HS-5 (cell line): ENCODE measurements around the gene PAGR1.
"Not testable (repeated sequence)": the region's sequence is repeated elsewhere in the genome, so short reads cannot be mapped to it uniquely, and the experiment has no call there.

ENCODE experiments used
- DNase-seq: peaks from one replicate; pipeline ENCODE4 v3.0.0-alpha.2; 2012; ENCODE audit warnings: low read depth

The PAGR1 gene

DNA sequence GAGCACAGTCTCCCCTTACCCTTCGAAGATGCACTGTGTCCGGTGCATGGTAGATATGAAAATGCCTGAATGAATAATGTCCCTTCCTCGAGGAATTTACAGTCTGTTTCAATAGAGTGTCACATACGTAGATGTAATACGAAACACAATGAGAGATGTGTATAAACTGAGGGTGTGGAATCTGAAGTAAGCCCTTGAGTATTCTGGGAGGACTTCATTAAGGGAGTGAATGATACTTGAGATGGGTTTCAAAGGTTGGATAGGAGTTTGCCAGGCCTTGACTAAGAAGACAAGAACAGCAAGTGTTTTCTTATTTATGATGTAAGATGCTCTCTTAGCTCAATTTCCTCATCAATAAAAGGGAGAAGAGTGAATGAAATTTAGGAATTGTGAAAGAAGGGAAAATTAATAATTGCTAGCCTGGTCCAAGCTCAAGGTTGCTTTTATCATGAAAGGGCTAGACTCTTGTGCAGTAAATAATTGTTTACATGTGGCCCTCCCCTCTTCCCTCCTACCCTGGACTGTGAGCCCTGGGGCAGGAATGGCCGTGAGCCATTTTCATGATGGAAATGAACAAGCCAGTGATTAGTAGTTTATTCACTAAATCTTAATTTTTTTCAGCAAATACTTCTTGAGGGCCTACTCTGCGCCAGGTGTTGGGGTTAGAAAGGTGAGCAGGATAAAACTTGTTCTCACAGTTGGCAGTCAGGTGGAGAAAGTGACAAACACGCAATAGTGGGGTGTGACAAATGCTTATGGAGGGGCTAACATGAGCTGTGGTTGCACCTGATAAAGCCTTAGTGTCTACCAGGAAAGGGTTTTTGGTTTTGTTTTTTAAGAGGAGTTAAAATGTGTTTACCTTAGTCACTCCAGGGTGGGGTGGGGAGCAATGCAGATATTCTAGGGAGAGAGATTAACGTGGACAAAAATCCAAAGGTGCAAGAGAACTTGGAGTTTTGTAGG, 23.8 kb upstream of the PAGR1 start:
- DNase-seq: no peak

DNA sequence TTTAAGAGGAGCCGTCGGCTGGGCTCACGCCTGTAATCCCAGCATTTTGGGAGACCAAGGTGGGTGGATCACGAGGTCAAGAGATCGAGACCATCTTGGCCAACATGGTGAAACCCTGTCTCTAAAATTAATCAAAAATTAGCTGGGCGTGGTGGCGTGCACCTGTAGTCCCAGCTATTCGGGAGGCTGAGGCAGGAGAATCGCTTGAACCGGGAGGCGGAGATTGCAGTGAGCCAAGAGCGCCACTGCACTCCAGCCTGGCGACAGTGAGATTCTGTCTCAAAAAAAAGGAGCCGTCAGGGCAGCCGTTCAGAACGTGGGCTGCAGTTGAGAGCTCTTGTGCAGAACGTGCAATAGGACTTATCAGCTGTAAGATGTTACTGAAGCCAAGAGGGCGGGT, 22.8 kb upstream of the PAGR1 start:
- not testable (repeated sequence) for DNase-seq

- DNase-seq: no peak
These were observed 21.7 kb upstream of the PAGR1 start for GRCh38 chr16:29794231-29794710.

GRCh38 chr16:29802416-29802935, 13.5 kb upstream of the PAGR1 start:
- no peak for DNase-seq

DNA sequence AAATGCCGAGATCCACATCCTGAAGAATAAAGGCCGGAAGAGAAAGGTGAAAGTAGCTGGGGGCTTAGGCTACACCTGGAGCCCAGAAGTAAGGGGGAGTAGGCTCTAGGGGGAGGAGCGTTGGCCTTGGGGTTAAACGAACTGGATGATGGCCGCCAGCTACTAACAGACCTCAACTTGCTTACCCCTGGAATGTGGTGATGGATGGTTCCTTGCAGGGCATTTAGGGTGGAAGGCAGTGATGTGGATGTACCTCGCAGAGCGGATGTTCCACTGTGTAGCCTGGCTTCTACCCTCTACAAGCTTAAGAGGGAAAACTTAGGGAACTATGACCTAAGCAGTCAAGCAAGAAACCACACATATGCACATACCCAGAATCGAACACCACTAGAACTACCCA, 11.9 kb upstream of the PAGR1 start:
- no peak for DNase-seq

DNA sequence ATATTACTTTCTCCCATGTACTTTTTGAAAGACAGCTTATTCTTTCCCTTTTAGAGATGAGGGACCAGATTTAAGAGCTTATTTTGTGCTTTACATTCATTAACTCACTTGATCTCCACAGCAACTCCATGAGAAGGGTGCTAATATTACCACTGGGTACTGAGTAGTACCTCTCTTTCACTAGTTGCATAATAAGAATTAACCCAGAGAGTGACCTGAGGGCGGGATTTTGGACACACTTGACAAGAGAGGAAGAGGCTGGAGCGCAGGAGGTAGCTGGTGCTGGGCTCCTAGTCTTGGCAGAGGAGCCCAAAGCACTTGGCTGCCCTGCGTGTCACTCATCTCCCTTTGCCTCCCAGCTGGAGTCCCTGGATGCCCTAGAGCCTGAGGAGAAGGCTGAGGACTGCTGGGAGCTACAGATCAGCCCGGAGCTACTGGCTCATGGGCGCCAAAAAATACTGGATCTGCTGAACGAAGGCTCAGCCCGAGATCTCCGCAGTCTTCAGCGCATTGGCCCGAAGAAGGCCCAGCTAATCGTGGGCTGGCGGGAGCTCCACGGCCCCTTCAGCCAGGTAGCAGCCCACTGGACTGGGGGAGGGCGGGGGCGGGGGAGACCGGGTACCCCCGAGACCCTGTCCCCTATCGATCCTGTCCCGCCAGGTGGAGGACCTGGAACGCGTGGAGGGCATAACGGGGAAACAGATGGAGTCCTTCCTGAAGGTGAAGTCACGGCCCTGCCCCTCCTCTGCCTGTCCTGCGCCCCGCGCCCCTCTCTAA, 11.3 kb upstream of the PAGR1 start:
- no peak for DNase-seq

DNA sequence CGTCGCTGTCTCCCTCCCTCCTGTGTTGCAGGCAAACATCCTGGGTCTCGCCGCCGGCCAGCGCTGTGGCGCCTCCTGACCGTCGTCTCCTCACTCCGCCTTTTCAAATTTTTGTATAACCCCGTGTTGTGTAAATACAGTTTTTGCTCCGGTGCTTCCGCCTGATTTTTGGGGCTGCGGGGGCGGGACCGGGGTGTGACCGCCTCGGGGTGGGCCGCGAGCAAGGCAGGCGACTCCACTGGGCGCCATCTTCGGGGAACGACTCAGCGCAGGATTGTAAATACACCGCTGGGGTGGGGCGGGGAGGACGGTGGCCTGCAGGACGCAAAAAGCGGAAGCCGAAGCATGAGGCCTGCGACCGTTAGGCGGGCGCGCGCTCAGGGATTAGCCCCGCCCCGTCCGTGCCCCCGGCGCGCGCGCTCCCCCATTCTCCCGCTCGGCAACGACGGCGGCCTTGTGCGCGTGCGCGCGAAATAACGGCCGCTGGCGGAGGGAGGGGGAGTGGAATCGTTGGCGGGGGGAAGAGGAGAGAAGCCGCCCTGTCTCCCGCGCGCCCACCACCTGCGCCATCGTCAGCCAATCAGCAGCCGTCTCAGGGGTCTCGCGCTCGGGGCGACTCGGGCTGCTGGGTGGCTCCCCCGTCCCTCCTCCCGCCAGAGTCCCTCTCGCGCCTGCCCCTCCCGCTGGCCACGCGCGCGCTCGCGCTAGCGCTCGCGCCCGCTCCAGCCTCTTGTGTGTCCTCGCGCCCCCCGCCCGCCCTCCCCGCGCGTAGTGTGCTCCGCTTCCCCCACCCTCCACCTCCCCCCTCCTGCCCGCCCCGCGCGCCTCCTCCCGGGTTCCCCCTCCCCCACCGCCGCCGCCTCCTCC, 10.5 kb upstream of the PAGR1 start:
- DNase-seq: peak; percentile 86

DNA sequence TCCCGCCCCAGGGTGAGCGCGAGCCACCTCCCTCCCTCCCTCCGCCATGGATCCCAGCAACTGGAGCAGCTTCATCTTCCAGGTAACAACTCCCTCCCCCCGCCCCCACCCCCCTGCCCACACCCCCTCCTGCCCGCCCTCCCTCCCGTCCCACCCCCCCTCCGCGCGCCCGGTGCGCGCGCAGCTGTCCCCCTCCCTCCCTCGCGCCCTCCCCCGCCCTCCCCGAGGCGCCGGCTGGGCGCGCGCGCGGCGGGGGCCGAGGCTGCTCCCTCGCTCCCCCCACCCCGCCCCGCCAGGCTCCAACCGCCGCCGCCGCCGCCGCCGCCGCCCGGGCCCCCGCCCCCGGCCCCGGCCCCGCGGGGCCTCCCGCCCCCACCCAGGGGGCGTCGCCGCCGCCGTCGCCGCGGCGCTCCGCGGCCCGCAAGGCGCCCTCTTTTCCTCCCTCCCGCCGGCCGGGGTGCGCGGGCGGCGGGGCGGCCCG, 9.8 kb upstream of the PAGR1 start, which contains the start of gene MAZ:
MAZ (plus strand) TSS at position 431 of the 481 bp plus-strand sequence. CDS start 173 bp downstream, outside the sequence.
- DNase-seq: no peak

DNA sequence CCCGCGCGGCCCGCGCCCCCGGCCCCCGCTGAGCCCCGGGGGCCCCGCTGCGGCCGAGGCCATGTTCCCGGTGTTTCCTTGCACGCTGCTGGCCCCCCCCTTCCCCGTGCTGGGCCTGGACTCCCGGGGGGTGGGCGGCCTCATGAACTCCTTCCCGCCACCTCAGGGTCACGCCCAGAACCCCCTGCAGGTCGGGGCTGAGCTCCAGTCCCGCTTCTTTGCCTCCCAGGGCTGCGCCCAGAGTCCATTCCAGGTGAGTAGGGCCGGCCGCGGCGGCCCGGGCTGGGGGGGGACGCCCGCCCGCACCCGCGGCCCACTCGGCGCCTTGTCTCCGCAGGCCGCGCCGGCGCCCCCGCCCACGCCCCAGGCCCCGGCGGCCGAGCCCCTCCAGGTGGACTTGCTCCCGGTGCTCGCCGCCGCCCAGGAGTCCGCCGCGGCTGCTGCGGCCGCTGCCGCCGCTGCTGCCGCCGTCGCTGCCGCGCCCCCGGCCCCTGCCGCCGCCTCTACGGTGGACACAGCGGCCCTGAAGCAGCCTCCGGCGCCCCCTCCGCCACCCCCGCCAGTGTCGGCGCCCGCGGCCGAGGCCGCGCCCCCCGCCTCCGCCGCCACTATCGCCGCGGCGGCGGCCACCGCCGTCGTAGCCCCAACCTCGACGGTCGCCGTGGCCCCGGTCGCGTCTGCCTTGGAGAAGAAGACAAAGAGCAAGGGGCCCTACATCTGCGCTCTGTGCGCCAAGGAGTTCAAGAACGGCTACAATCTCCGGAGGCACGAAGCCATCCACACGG, 9.1 kb upstream of the PAGR1 start:
- DNase-seq: no peak

- DNase-seq: no peak
These were observed 8.3 kb upstream of the PAGR1 start for GRCh38 chr16:29807426-29808218.

- no peak for DNase-seq
These were observed 7.6 kb upstream of the PAGR1 start for GRCh38 chr16:29808219-29808900.

DNA sequence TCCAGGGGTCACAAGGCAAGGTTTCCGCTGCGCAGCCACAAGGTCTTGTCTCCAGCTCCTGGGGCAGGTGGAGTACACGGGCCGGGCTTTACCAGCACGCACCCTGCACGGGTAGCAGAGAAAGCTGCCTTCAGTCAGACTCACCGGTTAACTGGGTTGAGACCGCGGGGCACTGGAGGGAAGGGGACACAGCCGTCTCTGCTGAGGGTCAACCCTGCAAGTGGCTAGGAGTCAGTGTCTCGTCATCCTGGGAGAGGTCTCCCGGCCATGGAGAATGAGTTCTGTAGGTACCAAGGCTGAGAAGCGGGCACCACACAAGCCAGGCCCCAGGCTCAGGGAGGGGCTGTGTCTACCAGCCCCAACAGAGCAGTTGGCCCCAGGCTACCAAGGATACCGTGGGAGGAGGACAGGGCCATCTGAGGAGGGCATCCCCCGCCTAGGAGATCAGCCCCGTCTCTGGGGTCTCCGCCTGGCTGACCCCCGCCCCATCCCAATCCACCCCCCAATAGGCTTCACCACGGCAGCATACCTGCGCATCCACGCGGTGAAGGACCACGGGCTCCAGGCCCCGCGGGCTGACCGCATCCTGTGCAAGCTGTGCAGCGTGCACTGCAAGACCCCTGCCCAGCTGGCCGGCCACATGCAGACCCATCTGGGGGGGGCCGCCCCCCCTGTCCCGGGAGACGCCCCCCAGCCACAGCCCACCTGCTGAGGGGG, 6.8 kb upstream of the PAGR1 start:
- DNase-seq: no peak

- no peak for DNase-seq
These were observed 5.9 kb upstream of the PAGR1 start for GRCh38 chr16:29809850-29810698.

DNA sequence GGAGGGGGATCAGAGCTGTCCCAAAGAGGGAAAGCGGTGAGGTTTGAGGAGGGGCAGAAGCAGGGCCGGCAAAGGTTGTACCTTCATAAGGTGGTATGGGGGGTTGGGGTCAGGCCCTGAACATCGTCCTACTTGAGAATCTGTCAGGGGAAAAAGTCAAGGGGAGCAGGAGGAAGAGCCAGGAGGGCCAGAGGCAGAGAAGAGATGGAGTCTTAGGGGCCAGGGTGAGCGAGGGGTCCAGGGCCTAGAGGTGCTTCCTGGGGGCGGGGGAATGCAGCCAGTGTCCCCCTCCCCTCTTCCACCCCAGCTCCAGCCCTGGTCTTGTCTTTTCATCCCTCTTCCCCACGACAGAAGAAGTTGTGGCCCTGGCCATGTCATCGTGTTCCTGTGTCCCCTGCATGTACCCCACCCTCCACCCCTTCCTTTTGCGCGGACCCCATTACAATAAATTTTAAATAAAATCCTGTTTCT, 5.2 kb upstream of the PAGR1 start:
- no peak for DNase-seq

GRCh38 chr16:29811170-29811895, 4.6 kb upstream of the PAGR1 start:
- peak; percentile 91 for DNase-seq

GRCh38 chr16:29811896-29812665, 3.9 kb upstream of the PAGR1 start, which contains the start of gene PRRT2:
Gene PRRT2, plus strand, starts transcription at chr16:29812193. Its CDS starts 862 bp downstream, at chr16:29813055.
- no peak for DNase-seq
